Measurements from ENCODE around the gene SKIL. TPM values are rescaled to one million over a fixed set of nuclear protein-coding genes. Genes with fewer than 3 reads are reported as not detected.

The SKIL gene
- total RNA-seq, 6 experiments from 2014 or later = 14.1 to 29.1 (median 21.3) TPM

DNA sequence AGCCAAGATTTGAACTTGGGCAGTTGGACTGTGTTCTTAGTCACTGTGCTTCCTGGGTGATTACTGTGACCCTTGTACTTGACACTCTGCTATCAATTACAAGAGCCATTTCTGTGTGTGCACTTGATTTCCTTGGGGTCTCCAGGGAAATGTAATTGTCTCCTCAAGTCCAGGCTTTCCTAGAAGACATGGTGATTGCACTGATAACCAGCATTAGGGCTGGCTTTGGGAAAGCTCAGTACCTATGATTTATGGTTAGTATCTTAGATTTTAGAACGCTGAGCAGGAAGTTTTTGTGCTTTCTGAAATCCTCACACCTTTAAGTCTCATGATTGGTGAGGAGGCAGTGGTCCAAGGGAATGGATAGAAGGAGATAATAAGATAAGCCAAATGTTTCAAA lies 59.6 kb downstream of the SKIL start:
- intact Hi-C loops (cut with DNase I) = loop anchor here in 1 of 2 donors (5.0 to 10.0 kb wide), 2 partner anchors 275 to 398 kb away; no protein-coding TSS in a partner anchor
- Histone ChIP-seq H3K4me1 (peaks cover 0 to 13% (median 0%) of the 10 kb centered on the region in 4 donors), H3K9me3 (no peaks in the 10 kb centered on the region), H3K4me3 (no peak overlapping the region), H3K27me3 (peaks cover 0 to 8% of the 10 kb centered on the region in 2 donors), H3K36me3 (no peaks in the 10 kb centered on the region), H3K27ac (no peak overlapping the region)
- no peak for ATAC-seq
- no peak for DNase-seq
- WGBS (ENCODE audit: insufficient coverage, low coverage, low lambda C conversion rate, missing lambda C conversion rate) = 88% methylated on average over 1 of the region's 1 CpG
- TF ChIP-seq CTCF (IDR thresholded peaks at IDR 0.05) (no peak), POLR2A (IDR thresholded peaks at IDR 0.05) (no peak)

GRCh38 chr3:170418422-170419398 lies 61.2 kb downstream of the SKIL start, which contains the start of gene CLDN11:
TSS of gene CLDN11 (plus strand) at chr3:170418868. CDS start at chr3:170419067, 199 bp downstream.
- H3K4me3 ChIP-seq = peak within 1 kb of the TSS; percentile 22 to 51 (median 39)
- TF ChIP-seq CTCF (IDR thresholded peaks at IDR 0.05) (no peak), POLR2A (IDR thresholded peaks at IDR 0.05) (no peak)
- H3K4me1 ChIP-seq = peaks cover 0 to 13% (median 0%) of the 10 kb centered on the region in 4 donors
- H3K36me3 ChIP-seq = no peaks in the 10 kb centered on the region
- H3K27ac ChIP-seq = peak within 1 kb of the TSS in 1 of 3 donors; percentile 4
- H3K9me3 ChIP-seq = no peaks in the 10 kb centered on the region
- intact Hi-C loops (cut with DNase I) = loop anchor here in 1 of 2 donors (5.0 to 10.0 kb wide), 2 partner anchors 274 to 396 kb away; no protein-coding TSS in a partner anchor
- ATAC-seq (peak; percentile 39 to 63 (median 53)), DNase-seq (no peak)
- 4% methylated on average over 16 of the region's 79 CpGs for WGBS (ENCODE audit: insufficient coverage, low coverage, low lambda C conversion rate, missing lambda C conversion rate)
- peaks cover 0 to 8% of the 10 kb centered on the region in 2 donors for H3K27me3 ChIP-seq

GRCh38 chr3:170419557-170420087 lies 62.1 kb downstream of the SKIL start:
- intact Hi-C loops (cut with DNase I) = loop anchor here in 1 of 2 donors (5.0 to 10.0 kb wide), 2 partner anchors 273 to 395 kb away; no protein-coding TSS in a partner anchor
- ATAC-seq = peak; percentile 32 to 57 (median 50)
- Histone ChIP-seq H3K4me3 (peak overlapping the region; percentile 21 to 51 (median 39)), H3K9me3 (no peaks in the 10 kb centered on the region), H3K27ac (peak overlapping the region in 1 of 3 donors; percentile 4), H3K4me1 (peaks cover 0 to 13% (median 0%) of the 10 kb centered on the region in 4 donors), H3K27me3 (peaks cover 0 to 8% of the 10 kb centered on the region in 2 donors), H3K36me3 (no peaks in the 10 kb centered on the region)
- TF ChIP-seq POLR2A (IDR thresholded peaks at IDR 0.05) (no peak), CTCF (IDR thresholded peaks at IDR 0.05) (no peak)
- no peak for DNase-seq
- WGBS (ENCODE audit: insufficient coverage, low coverage, low lambda C conversion rate, missing lambda C conversion rate) = no CpG with 5 or more reads among the region's 58 CpGs

DNA sequence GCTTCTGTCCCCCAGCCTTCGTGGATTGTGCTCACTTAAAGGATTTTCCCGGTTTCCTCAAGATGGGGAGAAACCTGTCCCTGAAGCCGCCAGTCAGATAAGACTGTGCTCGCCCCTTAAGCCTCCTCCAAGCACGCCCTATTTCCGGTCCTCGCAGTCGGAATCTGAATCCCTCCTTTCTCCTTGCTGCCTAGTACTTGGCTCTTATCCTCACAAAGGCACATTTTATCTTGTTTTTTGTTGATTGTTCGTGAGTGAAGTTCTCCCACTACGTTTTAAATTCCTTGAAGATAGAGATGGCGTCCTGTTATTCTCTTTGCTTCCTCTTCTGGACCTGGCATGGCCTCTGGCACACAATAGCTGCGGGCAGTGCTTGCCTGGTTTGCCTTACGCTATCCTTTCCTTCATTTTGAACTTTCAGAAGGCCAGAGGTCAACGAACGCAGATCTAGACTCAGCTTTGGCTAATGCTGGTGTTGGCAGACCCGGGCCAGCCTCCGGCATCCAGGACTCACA lies 62.8 kb downstream of the SKIL start:
- peak; percentile 22 to 42 (median 30) for ATAC-seq

More for the DNA sequence above, 62.8 kb downstream of the SKIL start:
- Histone ChIP-seq H3K4me3 (peak overlapping the region in 2 of 3 donors; percentile 21 to 51), H3K4me1 (peaks cover 0 to 13% (median 0%) of the 10 kb centered on the region in 4 donors), H3K27me3 (peaks cover 0 to 8% of the 10 kb centered on the region in 2 donors), H3K27ac (peak overlapping the region in 1 of 3 donors; percentile 4), H3K36me3 (no peaks in the 10 kb centered on the region), H3K9me3 (no peaks in the 10 kb centered on the region)
- intact Hi-C loops (cut with DNase I) = no loop called here
- TF ChIP-seq POLR2A (IDR thresholded peaks at IDR 0.05) (no peak), CTCF (IDR thresholded peaks at IDR 0.05) (no peak)
- no peak for DNase-seq
- 42% methylated on average over 15 of the region's 17 CpGs for WGBS (ENCODE audit: insufficient coverage, low coverage, low lambda C conversion rate, missing lambda C conversion rate)
